HG02840 (cell line): ENCODE measurements around the gene PARD6G.

Experiments used
- ATAC-seq: cut with Tn5 transposase; IDR thresholded peaks from one replicate; pipeline ENCODE4 v1.9.1; 2021; ENCODE audit warnings: mild to moderate bottlenecking, moderate library complexity, moderate number of reproducible peaks; ENCODE audit not compliant: unreplicated experiment, low FRiP score

PARD6G gene

GRCh38 chr18:80218341-80219227 is 28.7 kb downstream of the PARD6G start:
- ATAC-seq, result no peak

GRCh38 chr18:80213182-80213581 is 34.1 kb downstream of the PARD6G start:
- peak; percentile 55 for ATAC-seq

- ATAC-seq, result peak; percentile 50
Measured at GRCh38 chr18:80210312-80211083, 36.8 kb downstream of the PARD6G start.

- no peak for ATAC-seq
Measured at GRCh38 chr18:80208620-80209019, 38.7 kb downstream of the PARD6G start.

GRCh38 chr18:80205294-80205693 is 42.0 kb downstream of the PARD6G start:
- no peak for ATAC-seq

- ATAC-seq, result no peak
Measured at GRCh38 chr18:80204142-80204541, 43.2 kb downstream of the PARD6G start.

GRCh38 chr18:80203249-80203648 is 44.1 kb downstream of the PARD6G start:
- no peak for ATAC-seq

GRCh38 chr18:80202264-80202998 is 44.9 kb downstream of the PARD6G start:
- ATAC-seq, result peak; percentile 86

GRCh38 chr18:80201739-80202138 is 45.6 kb downstream of the PARD6G start:
- ATAC-seq, result no peak

GRCh38 chr18:80200932-80201672 is 46.2 kb downstream of the PARD6G start:
- no peak for ATAC-seq

- no peak for ATAC-seq
Measured at GRCh38 chr18:80200171-80200931, 47.0 kb downstream of the PARD6G start.

GRCh38 chr18:80198994-80199748 is 48.1 kb downstream of the PARD6G start:
- ATAC-seq, result no peak

- ATAC-seq, result no peak
Measured at GRCh38 chr18:80198391-80198790, 48.9 kb downstream of the PARD6G start.

GRCh38 chr18:80197528-80197927 is 49.8 kb downstream of the PARD6G start:
- ATAC-seq, result no peak

GRCh38 chr18:80196528-80197320 is 50.6 kb downstream of the PARD6G start:
- no peak for ATAC-seq

GRCh38 chr18:80194874-80195570 is 52.3 kb downstream of the PARD6G start:
- ATAC-seq, result peak; percentile 56

GRCh38 chr18:80193701-80194100 is 53.6 kb downstream of the PARD6G start:
- no peak for ATAC-seq
